Mucosa of stomach (tissue), 1 donor: ENCODE data around the gene RASGRP3.

ENCODE experiments used
- H3K27me3 ChIP-seq: one replicate; pipeline ENCODE4 v1.7.0; 2013; ENCODE audit warnings: mild to moderate bottlenecking, low read length; ENCODE audit not compliant: control insufficient read depth, insufficient read depth
- H3K36me3 ChIP-seq: one replicate; pipeline ENCODE4 v1.7.0; 2013; ENCODE audit warnings: low read length; ENCODE audit not compliant: control insufficient read depth, insufficient read depth
- H3K4me1 ChIP-seq: one replicate; pipeline ENCODE4 v1.7.0; 2013; ENCODE audit warnings: mild to moderate bottlenecking, low read length; ENCODE audit not compliant: control insufficient read depth, insufficient read depth
- H3K4me3 ChIP-seq: one replicate; pipeline ENCODE4 v1.7.0; 2013; ENCODE audit warnings: low read length
- H3K9ac ChIP-seq: one replicate; pipeline ENCODE4 v1.7.0; 2013; ENCODE audit warnings: mild to moderate bottlenecking, low read length, moderate library complexity
- H3K9me3 ChIP-seq: one replicate; pipeline ENCODE4 v1.7.0; 2013; ENCODE audit warnings: mild to moderate bottlenecking, low read length, moderate library complexity; ENCODE audit not compliant: control insufficient read depth
- donor health status: Pancreatic carcinoma.

The RASGRP3 gene

GRCh38 chr2:33488178-33488690 is 11.8 kb downstream of the RASGRP3 start:
- Histone ChIP-seq H3K4me3 (no peak overlapping the region), H3K36me3 (no peaks in the 10 kb centered on the region), H3K9me3 (no peaks in the 10 kb centered on the region), H3K9ac (no peak overlapping the region), H3K4me1 (no peaks in the 10 kb centered on the region), H3K27me3 (no peaks in the 10 kb centered on the region)

GRCh38 chr2:33488715-33489540 is 12.5 kb downstream of the RASGRP3 start:
- Histone ChIP-seq H3K9ac (no peak overlapping the region), H3K27me3 (no peaks in the 10 kb centered on the region), H3K4me3 (no peak overlapping the region), H3K4me1 (no peaks in the 10 kb centered on the region), H3K36me3 (no peaks in the 10 kb centered on the region), H3K9me3 (no peaks in the 10 kb centered on the region)

GRCh38 chr2:33489835-33490431 is 13.5 kb downstream of the RASGRP3 start:
- no peaks in the 10 kb centered on the region for H3K36me3 ChIP-seq
- no peaks in the 10 kb centered on the region for H3K27me3 ChIP-seq
- no peak overlapping the region for H3K9ac ChIP-seq
- no peaks in the 10 kb centered on the region for H3K4me1 ChIP-seq
- H3K4me3 ChIP-seq, result no peak overlapping the region
- no peaks in the 10 kb centered on the region for H3K9me3 ChIP-seq

GRCh38 chr2:33491441-33492084 is 15.1 kb downstream of the RASGRP3 start:
- Histone ChIP-seq H3K9me3 (no peaks in the 10 kb centered on the region), H3K36me3 (no peaks in the 10 kb centered on the region), H3K27me3 (no peaks in the 10 kb centered on the region), H3K9ac (no peak overlapping the region), H3K4me1 (no peaks in the 10 kb centered on the region), H3K4me3 (no peak overlapping the region)

GRCh38 chr2:33492399-33493134 is 16.1 kb downstream of the RASGRP3 start:
- Histone ChIP-seq H3K9me3 (no peaks in the 10 kb centered on the region), H3K27me3 (no peaks in the 10 kb centered on the region), H3K4me3 (no peak overlapping the region), H3K9ac (no peak overlapping the region), H3K4me1 (no peaks in the 10 kb centered on the region), H3K36me3 (no peaks in the 10 kb centered on the region)

GRCh38 chr2:33494155-33494779 is 17.8 kb downstream of the RASGRP3 start:
- Histone ChIP-seq H3K36me3 (no peaks in the 10 kb centered on the region), H3K9ac (no peak overlapping the region), H3K4me1 (no peaks in the 10 kb centered on the region), H3K4me3 (no peak overlapping the region), H3K27me3 (no peaks in the 10 kb centered on the region), H3K9me3 (no peaks in the 10 kb centered on the region)

GRCh38 chr2:33494877-33495641 is 18.6 kb downstream of the RASGRP3 start:
- no peaks in the 10 kb centered on the region for H3K9me3 ChIP-seq
- H3K4me3 ChIP-seq, result no peak overlapping the region
- no peak overlapping the region for H3K9ac ChIP-seq
- H3K27me3 ChIP-seq, result no peaks in the 10 kb centered on the region
- H3K4me1 ChIP-seq, result no peaks in the 10 kb centered on the region
- H3K36me3 ChIP-seq, result no peaks in the 10 kb centered on the region

GRCh38 chr2:33495683-33496082 is 19.2 kb downstream of the RASGRP3 start:
- no peaks in the 10 kb centered on the region for H3K4me1 ChIP-seq
- no peak overlapping the region for H3K9ac ChIP-seq
- H3K36me3 ChIP-seq, result no peaks in the 10 kb centered on the region

DNA sequence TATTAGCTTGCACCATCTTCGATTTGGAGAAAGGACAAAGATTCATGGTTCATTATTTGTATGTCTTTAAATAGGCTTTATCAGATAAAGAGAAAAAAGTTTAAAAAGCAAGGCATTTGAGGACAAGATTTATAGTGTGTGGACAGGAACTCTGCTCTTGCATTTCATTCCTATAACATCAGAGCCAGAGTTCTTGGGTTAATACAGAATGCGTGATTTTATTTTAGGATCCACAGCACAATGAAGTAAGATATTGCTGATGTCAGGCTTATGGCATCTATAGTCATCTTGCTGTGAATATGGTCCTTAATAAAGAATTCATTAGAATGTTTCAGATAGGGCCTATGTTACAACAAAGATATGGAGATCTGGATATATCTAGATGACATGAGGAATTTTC is 19.7 kb downstream of the RASGRP3 start:
- Histone ChIP-seq H3K27me3 (no peaks in the 10 kb centered on the region), H3K4me3 (no peak overlapping the region), H3K9me3 (no peaks in the 10 kb centered on the region), H3K4me1 (no peaks in the 10 kb centered on the region), H3K9ac (no peak overlapping the region), H3K36me3 (no peaks in the 10 kb centered on the region)

More at GRCh38 chr2:33495683-33496082, 19.2 kb downstream of the RASGRP3 start:
- Histone ChIP-seq H3K9me3 (no peaks in the 10 kb centered on the region), H3K4me3 (no peak overlapping the region), H3K27me3 (no peaks in the 10 kb centered on the region)

GRCh38 chr2:33496726-33497125 is 20.3 kb downstream of the RASGRP3 start:
- Histone ChIP-seq H3K36me3 (no peaks in the 10 kb centered on the region), H3K4me1 (no peaks in the 10 kb centered on the region), H3K4me3 (no peak overlapping the region), H3K9me3 (no peaks in the 10 kb centered on the region), H3K27me3 (no peaks in the 10 kb centered on the region), H3K9ac (no peak overlapping the region)

GRCh38 chr2:33497221-33497650 is 20.8 kb downstream of the RASGRP3 start:
- Histone ChIP-seq H3K27me3 (no peaks in the 10 kb centered on the region), H3K36me3 (no peaks in the 10 kb centered on the region), H3K9me3 (no peaks in the 10 kb centered on the region), H3K9ac (no peak overlapping the region), H3K4me3 (no peak overlapping the region), H3K4me1 (no peaks in the 10 kb centered on the region)
